Right ventricle myocardium inferior (tissue), 1 donor: ENCODE data around the gene TNC. TPM values are rescaled to one million over a fixed set of nuclear protein-coding genes. Genes with fewer than 3 reads are reported as not detected.
A peak's percentile ranks its signal among the peaks of the same experiment; 100 is the strongest.

ENCODE experiments used
- ATAC-seq: fragments of 200-7000 bp; cut with Tn5 transposase; one replicate; pipeline ENCODE4 v1.9.1; 2020; ENCODE audit warnings: mild to moderate bottlenecking, moderate library complexity
- DNase-seq: peaks from one replicate; pipeline ENCODE4 v3.0.0; 2021; ENCODE audit errors: missing footprints
- intact Hi-C: fragments of 100-400 bp; cut with DNase I; formaldehyde crosslinking; loops from one replicate; pipeline ENCODE4 v1.11.0; 2022
- long read RNA-seq: library from polyadenylated mRNA; unstranded; transcript quantifications from one replicate; pipeline ENCODE4 v2.0.0, GENCODE V29; 2021
- total RNA-seq: library from RNA; stranded (reverse); fragmentation: NEBNext Ultra II Directional; extraction: Animal tissue kit (Norgen Biotek cat#: 25700); gene quantifications from one replicate; pipeline ENCODE4 v1.2.1, GENCODE V29; 2021
- donor health status: DM: no; HTN: yes; CAD: no; lungs with severe emphysema.

TNC gene
- 0.57 TPM for total RNA-seq
- long read RNA-seq, result 0 reads

- peak; percentile 70 for DNase-seq
- ATAC-seq, result peak; percentile 67
- intact Hi-C loops, result no loop called here
These were observed at the start of gene TNC for GRCh38 chr9:115117999-115118878. TNC (minus strand) TSS chr9:115118157; CDS start chr9:115091018, 27,139 bp downstream.

- DNase-seq (no peak), ATAC-seq (no peak)
- intact Hi-C loops, result no loop called here
These were observed 49.2 kb upstream of the TNC start for GRCh38 chr9:115167175-115167574.

- no peak for DNase-seq
- no peak for ATAC-seq
- intact Hi-C loops, result no loop called here
These were observed 47.3 kb upstream of the TNC start for GRCh38 chr9:115165233-115165632.

- intact Hi-C loops, result no loop called here
- DNase-seq, result no peak
- no peak for ATAC-seq
These were observed 46.6 kb upstream of the TNC start for GRCh38 chr9:115164511-115164974.

- ATAC-seq (no peak), DNase-seq (no peak)
- intact Hi-C loops, result no loop called here
These were observed 45.0 kb upstream of the TNC start for GRCh38 chr9:115162946-115163345.

GRCh38 chr9:115161446-115161845 lies 43.5 kb upstream of the TNC start:
- intact Hi-C loops, result no loop called here
- ATAC-seq, result no peak

GRCh38 chr9:115158661-115159481 lies 40.9 kb upstream of the TNC start:
- intact Hi-C loops, result no loop called here
- ATAC-seq (no peak), DNase-seq (no peak)

More at GRCh38 chr9:115161446-115161845, 43.5 kb upstream of the TNC start:
- no peak for DNase-seq

GRCh38 chr9:115157245-115157674 lies 39.3 kb upstream of the TNC start:
- no peak for ATAC-seq
- DNase-seq, result no peak
- intact Hi-C loops, result no loop called here

- intact Hi-C loops, result no loop called here
- DNase-seq (no peak), ATAC-seq (no peak)
These were observed 37.1 kb upstream of the TNC start for GRCh38 chr9:115155037-115155436.

- no peak for ATAC-seq
- intact Hi-C loops, result no loop called here
- no peak for DNase-seq
These were observed 36.7 kb upstream of the TNC start for GRCh38 chr9:115154617-115155016.

- ATAC-seq, result no peak
- no peak for DNase-seq
- intact Hi-C loops, result no loop called here
These were observed 34.4 kb upstream of the TNC start for GRCh38 chr9:115152281-115152820.

- ATAC-seq, result no peak
- intact Hi-C loops, result no loop called here
- DNase-seq, result no peak
These were observed 30.8 kb upstream of the TNC start for GRCh38 chr9:115148721-115149120.

- ATAC-seq, result peak; percentile 42
- no peak for DNase-seq
- intact Hi-C loops, result no loop called here
These were observed 28.6 kb upstream of the TNC start for GRCh38 chr9:115146581-115147021.

- no peak for DNase-seq
- ATAC-seq, result peak; percentile 46
These were observed 26.7 kb upstream of the TNC start for GRCh38 chr9:115144706-115145105.

GRCh38 chr9:115143689-115144088 lies 25.7 kb upstream of the TNC start:
- DNase-seq (no peak), ATAC-seq (no peak)
- intact Hi-C loops, result no loop called here

More at GRCh38 chr9:115144706-115145105, 26.7 kb upstream of the TNC start:
- intact Hi-C loops, result no loop called here

GRCh38 chr9:115142517-115143270 lies 24.7 kb upstream of the TNC start:
- intact Hi-C loops, result no loop called here
- ATAC-seq, result no peak
- DNase-seq, result no peak

GRCh38 chr9:115142090-115142489 lies 24.1 kb upstream of the TNC start:
- DNase-seq, result no peak
- no peak for ATAC-seq
- intact Hi-C loops, result no loop called here

- DNase-seq (no peak), ATAC-seq (no peak)
- intact Hi-C loops, result no loop called here
These were observed 23.7 kb upstream of the TNC start for GRCh38 chr9:115141612-115142011.

- no peak for DNase-seq
- intact Hi-C loops, result no loop called here
- ATAC-seq, result no peak
These were observed 20.2 kb upstream of the TNC start for GRCh38 chr9:115138151-115138550.
